Neutrophil (primary cell): ENCODE results near the gene CFAP157.

ENCODE experiments used
- H3K27ac ChIP-seq: fragments of 200-600 bp; sonication (generic); 2 replicates; pipeline ENCODE4 v1.5.1; 2016; ENCODE audit warnings: mild to moderate bottlenecking, moderate library complexity
- H3K27me3 ChIP-seq: fragments of 200-600 bp; sonication (generic); 2 replicates; pipeline ENCODE4 v1.6.0; 2016; ENCODE audit warnings: mild to moderate bottlenecking
- H3K36me3 ChIP-seq: fragments of 200-600 bp; sonication (generic); 2 replicates; pipeline ENCODE4 v1.5.1; 2017
- H3K4me1 ChIP-seq, 2 experiments: fragments of 200-600 bp in 1 of 2; sonication (generic) in 1 of 2; 1 replicate in 1 of 2; 2 replicates in 1 of 2; pipeline versions ENCODE4 v1.5.1 to v1.6.1; 2013 to 2016; ENCODE audit warnings: low read depth in 1 of 2, low read length in 1 of 2, mild to moderate bottlenecking in 1 of 2, moderate library complexity in 1 of 2; ENCODE audit not compliant: control insufficient read depth in 1 of 2, insufficient read depth in 1 of 2
- H3K4me3 ChIP-seq, 2 experiments: fragments of 200-600 bp in 1 of 2; sonication (generic) in 1 of 2; 1 replicate in 1 of 2; 2 replicates in 1 of 2; pipeline ENCODE4 v1.5.1; 2013 to 2016; ENCODE audit warnings: low read depth in 1 of 2, low read length in 1 of 2, mild to moderate bottlenecking in 1 of 2, moderate library complexity in 1 of 2
- H3K9me3 ChIP-seq: fragments of 200-600 bp; sonication (generic); 2 replicates; pipeline ENCODE4 v1.5.1; 2016
- CTCF ChIP-seq: fragments of 200-600 bp; sonication (generic); IDR thresholded peaks from 2 replicates; pipeline ENCODE4 v1.5.1; 2016; ENCODE audit warnings: antibody characterized with exemption

CFAP157 gene

GRCh38 chr9:127732444-127732843, 25.7 kb downstream of the CFAP157 start:
- H3K4me1 ChIP-seq: peaks cover 17 to 21% of the 10 kb centered on the region in 2 experiments
- H3K4me3 ChIP-seq: no peak overlapping the region
- peaks cover 29% of the 10 kb centered on the region for H3K36me3 ChIP-seq
- TF ChIP-seq CTCF: no peak
- H3K27ac ChIP-seq: no peak overlapping the region
- H3K9me3 ChIP-seq: no peaks in the 10 kb centered on the region
- no peaks in the 10 kb centered on the region for H3K27me3 ChIP-seq

- H3K4me1 ChIP-seq: peaks cover 17 to 21% of the 10 kb centered on the region in 2 experiments
- peaks cover 40% of the 10 kb centered on the region for H3K36me3 ChIP-seq
- H3K27ac ChIP-seq: peak overlapping the region; percentile 99
- H3K9me3 ChIP-seq: no peaks in the 10 kb centered on the region
- H3K27me3 ChIP-seq: no peaks in the 10 kb centered on the region
- no peak for TF ChIP-seq CTCF
- no peak overlapping the region for H3K4me3 ChIP-seq
Measured at GRCh38 chr9:127733614-127734013, 26.8 kb downstream of the CFAP157 start.

- peaks cover 47% of the 10 kb centered on the region for H3K36me3 ChIP-seq
- peaks cover 17 to 21% of the 10 kb centered on the region in 2 experiments for H3K4me1 ChIP-seq
- H3K27me3 ChIP-seq: no peaks in the 10 kb centered on the region
- peak overlapping the region; percentile 74 to 98 for H3K4me3 ChIP-seq
- no peaks in the 10 kb centered on the region for H3K9me3 ChIP-seq
- no peak for TF ChIP-seq CTCF
- peak overlapping the region; percentile 99 for H3K27ac ChIP-seq
Measured at GRCh38 chr9:127734247-127734746, 27.5 kb downstream of the CFAP157 start.

- Histone ChIP-seq H3K27me3 (no peaks in the 10 kb centered on the region), H3K4me1 (peaks cover 17 to 21% of the 10 kb centered on the region in 2 experiments), H3K36me3 (peaks cover 53% of the 10 kb centered on the region), H3K27ac (peak within 1 kb of the TSS; percentile 99), H3K4me3 (peak within 1 kb of the TSS; percentile 74 to 98), H3K9me3 (no peaks in the 10 kb centered on the region)
- peak; percentile 100 for TF ChIP-seq CTCF
Measured at GRCh38 chr9:127734747-127735529, 28.1 kb downstream of the CFAP157 start, which contains the start of gene TOR2A. Gene TOR2A, minus strand, starts transcription at chr9:127735294. Its CDS starts 24 bp downstream, at chr9:127735270.

- Histone ChIP-seq H3K9me3 (no peaks in the 10 kb centered on the region), H3K36me3 (peaks cover 60% of the 10 kb centered on the region), H3K4me1 (peaks cover 17 to 21% of the 10 kb centered on the region in 2 experiments), H3K27ac (peak overlapping the region; percentile 99), H3K4me3 (peak overlapping the region in 1 of 2 experiments; percentile 98), H3K27me3 (no peaks in the 10 kb centered on the region)
- TF ChIP-seq CTCF: no peak
Measured at GRCh38 chr9:127735530-127736185, 28.9 kb downstream of the CFAP157 start.
